ENCODE measurements around the gene SPO11.

The SPO11 gene, protein sequence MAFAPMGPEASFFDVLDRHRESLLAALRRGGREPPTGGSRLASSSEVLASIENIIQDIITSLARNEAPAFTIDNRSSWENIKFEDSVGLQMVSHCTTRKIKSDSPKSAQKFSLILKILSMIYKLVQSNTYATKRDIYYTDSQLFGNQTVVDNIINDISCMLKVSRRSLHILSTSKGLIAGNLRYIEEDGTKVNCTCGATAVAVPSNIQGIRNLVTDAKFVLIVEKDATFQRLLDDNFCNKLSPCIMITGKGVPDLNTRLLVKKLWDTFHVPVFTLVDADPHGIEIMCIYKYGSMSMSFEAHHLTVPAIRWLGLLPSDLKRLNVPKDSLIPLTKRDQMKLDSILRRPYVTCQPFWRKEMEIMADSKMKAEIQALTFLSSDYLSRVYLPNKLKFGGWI

DNA sequence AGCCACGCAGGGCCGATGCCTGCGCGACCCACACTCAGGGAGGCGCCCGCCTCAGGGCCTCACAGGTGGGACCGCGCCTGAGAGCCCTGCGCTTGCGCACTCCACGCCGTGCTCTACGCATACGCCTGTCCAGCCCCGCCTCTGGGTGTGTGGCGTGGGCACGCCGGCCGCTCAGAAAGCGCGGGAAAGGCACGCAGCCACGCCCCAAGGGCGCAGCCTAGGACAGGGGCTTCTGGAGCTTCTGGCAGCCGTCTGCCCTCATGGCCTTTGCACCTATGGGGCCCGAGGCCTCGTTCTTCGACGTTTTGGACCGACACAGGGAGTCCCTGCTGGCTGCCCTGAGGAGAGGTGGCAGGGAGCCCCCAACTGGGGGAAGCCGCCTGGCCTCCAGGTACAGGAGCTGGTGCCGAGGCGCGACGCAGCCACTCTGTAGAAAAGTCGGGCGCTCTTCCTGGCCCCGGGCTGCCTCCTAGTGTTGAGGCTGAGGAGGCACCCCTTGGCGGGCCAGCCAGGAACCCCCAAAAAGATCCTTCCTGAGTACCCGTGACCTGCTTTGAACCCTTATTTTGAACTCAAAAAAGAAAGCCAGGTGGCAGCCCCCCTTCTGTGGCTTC, at the start of gene SPO11:
SPO11 (plus strand) TSS at position 196 of the 614 bp plus-strand sequence; CDS start at position 261, 65 bp downstream.
- no peak for ATAC-seq
- TF ChIP-seq, protein P1, sequence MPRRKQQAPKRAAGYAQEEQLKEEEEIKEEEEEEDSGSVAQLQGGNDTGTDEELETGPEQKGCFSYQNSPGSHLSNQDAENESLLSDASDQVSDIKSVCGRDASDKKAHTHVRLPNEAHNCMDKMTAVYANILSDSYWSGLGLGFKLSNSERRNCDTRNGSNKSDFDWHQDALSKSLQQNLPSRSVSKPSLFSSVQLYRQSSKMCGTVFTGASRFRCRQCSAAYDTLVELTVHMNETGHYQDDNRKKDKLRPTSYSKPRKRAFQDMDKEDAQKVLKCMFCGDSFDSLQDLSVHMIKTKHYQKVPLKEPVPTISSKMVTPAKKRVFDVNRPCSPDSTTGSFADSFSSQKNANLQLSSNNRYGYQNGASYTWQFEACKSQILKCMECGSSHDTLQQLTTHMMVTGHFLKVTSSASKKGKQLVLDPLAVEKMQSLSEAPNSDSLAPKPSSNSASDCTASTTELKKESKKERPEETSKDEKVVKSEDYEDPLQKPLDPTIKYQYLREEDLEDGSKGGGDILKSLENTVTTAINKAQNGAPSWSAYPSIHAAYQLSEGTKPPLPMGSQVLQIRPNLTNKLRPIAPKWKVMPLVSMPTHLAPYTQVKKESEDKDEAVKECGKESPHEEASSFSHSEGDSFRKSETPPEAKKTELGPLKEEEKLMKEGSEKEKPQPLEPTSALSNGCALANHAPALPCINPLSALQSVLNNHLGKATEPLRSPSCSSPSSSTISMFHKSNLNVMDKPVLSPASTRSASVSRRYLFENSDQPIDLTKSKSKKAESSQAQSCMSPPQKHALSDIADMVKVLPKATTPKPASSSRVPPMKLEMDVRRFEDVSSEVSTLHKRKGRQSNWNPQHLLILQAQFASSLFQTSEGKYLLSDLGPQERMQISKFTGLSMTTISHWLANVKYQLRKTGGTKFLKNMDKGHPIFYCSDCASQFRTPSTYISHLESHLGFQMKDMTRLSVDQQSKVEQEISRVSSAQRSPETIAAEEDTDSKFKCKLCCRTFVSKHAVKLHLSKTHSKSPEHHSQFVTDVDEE (CRISPR knock-in tag; IDR thresholded peaks at IDR 0.05) = no peak
- TF ChIP-seq ZNF70 (CRISPR knock-in tag; IDR thresholded peaks at IDR 0.05) (no peak), BACH2 (CRISPR knock-in tag; IDR thresholded peaks at IDR 0.05; ENCODE audit: borderline replicate concordance) (no peak), TOX (CRISPR knock-in tag; IDR thresholded peaks at IDR 0.05; ENCODE audit: borderline replicate concordance) (no peak), CREB5 (CRISPR knock-in tag; IDR thresholded peaks at IDR 0.05; ENCODE audit: low read depth) (no peak), ZFP30 (CRISPR knock-in tag; IDR thresholded peaks at IDR 0.05) (no peak)

GRCh38 chr20:57280221-57280620, 49.4 kb upstream of the SPO11 start:
- ATAC-seq = no peak
- TF ChIP-seq CSDC2 (CRISPR knock-in tag; IDR thresholded peaks at IDR 0.05) = no peak
- no peak for TF ChIP-seq ARNTL (CRISPR knock-in tag; IDR thresholded peaks at IDR 0.05; ENCODE audit: borderline replicate concordance, low read depth)
- TF ChIP-seq CREB5 (CRISPR knock-in tag; IDR thresholded peaks at IDR 0.05; ENCODE audit: low read depth) = no peak
- no peak for TF ChIP-seq ZNF8 (CRISPR knock-in tag; IDR thresholded peaks at IDR 0.05)
- TF ChIP-seq BACH2 (CRISPR knock-in tag; IDR thresholded peaks at IDR 0.05; ENCODE audit: borderline replicate concordance) = no peak
- no peak for TF ChIP-seq ESRRG (CRISPR knock-in tag; IDR thresholded peaks at IDR 0.05)
- TF ChIP-seq PPARA (CRISPR knock-in tag; IDR thresholded peaks at IDR 0.05; ENCODE audit: borderline replicate concordance) = no peak
- TF ChIP-seq RARB (CRISPR knock-in tag; IDR thresholded peaks at IDR 0.05) = no peak
- TF ChIP-seq ZFP3 (CRISPR knock-in tag; IDR thresholded peaks at IDR 0.05) = no peak
- TF ChIP-seq ZC3H10 (CRISPR knock-in tag; IDR thresholded peaks at IDR 0.05) = no peak
- TF ChIP-seq TCF4 (CRISPR knock-in tag; IDR thresholded peaks at IDR 0.05; ENCODE audit: borderline replicate concordance) = no peak
- no peak for TF ChIP-seq SNAI2 (CRISPR knock-in tag; IDR thresholded peaks at IDR 0.05)

DNA sequence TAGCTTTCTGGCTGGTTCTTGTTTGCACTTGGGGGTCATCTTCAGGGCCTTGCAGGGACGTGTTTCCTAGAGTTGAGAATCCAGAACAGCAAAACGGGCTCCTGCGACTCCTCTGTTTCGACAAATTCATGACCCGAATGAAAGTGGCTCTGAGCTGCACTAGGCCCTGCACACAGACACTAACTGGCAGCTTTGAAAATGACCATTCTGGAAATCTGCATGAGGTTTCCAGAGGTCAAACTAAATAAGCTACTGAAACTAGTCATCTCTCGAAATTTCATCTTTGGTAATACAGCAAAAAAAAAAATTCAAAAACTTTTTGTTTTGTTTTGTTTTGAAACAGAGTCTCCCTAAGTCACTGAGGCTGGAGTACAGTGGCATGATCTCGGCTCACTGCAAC, 47.7 kb upstream of the SPO11 start:
- TF ChIP-seq ZNF565 (CRISPR knock-in tag; conservative IDR thresholded peaks at IDR 0.05; ENCODE audit: low read depth) = no peak
- no peak for ATAC-seq

DNA sequence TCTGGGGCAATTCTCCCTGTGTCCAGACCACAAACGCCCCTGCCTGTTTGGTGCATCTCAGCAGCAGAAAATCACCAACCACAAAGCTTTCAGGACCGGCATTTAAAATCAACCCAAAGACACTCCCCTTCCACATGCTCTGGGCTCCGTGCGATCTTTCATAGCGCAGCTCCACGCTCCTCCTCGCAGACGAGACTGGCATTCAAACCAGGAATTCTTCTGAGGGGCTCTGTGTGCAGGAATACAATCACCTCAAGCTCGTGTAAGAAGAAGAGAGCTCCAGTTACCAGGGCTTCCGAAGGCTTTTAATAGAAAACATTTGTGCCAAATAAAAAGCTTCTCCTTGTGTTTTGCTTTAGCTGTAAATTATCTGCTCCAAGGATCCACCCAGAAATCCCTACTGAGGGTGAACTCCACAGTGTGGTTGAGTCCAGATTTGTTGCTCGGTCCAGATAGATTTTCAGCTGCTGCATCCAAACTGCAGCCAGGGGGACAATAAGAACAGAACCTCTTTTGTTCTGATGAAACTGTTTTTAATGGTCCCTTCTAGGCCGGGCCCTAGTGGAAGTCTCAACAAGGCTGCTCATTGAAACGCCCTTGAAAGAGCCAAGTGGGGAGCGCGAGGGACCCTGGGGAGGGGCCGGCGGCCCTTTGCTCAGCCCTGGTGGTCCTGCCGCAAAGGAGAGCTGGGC, 46.8 kb upstream of the SPO11 start:
- no peak for ATAC-seq
- TF ChIP-seq TOX (CRISPR knock-in tag; IDR thresholded peaks at IDR 0.05; ENCODE audit: borderline replicate concordance) (no peak), BACH2 (CRISPR knock-in tag; IDR thresholded peaks at IDR 0.05; ENCODE audit: borderline replicate concordance) (no peak), CSDC2 (CRISPR knock-in tag; IDR thresholded peaks at IDR 0.05) (no peak), PPARA (CRISPR knock-in tag; IDR thresholded peaks at IDR 0.05; ENCODE audit: borderline replicate concordance) (no peak), ARNTL (CRISPR knock-in tag; IDR thresholded peaks at IDR 0.05; ENCODE audit: borderline replicate concordance, low read depth) (no peak), ZNF565 (CRISPR knock-in tag; conservative IDR thresholded peaks at IDR 0.05; ENCODE audit: low read depth) (no peak), SNAI2 (CRISPR knock-in tag; IDR thresholded peaks at IDR 0.05) (no peak), ZNF8 (CRISPR knock-in tag; IDR thresholded peaks at IDR 0.05) (no peak), OSR1 (CRISPR knock-in tag; IDR thresholded peaks at IDR 0.05) (no peak), RARB (CRISPR knock-in tag; IDR thresholded peaks at IDR 0.05) (no peak), GLIS3 (CRISPR knock-in tag; IDR thresholded peaks at IDR 0.05) (no peak), TCF4 (CRISPR knock-in tag; IDR thresholded peaks at IDR 0.05; ENCODE audit: borderline replicate concordance) (no peak)
- TF ChIP-seq, protein P2, sequence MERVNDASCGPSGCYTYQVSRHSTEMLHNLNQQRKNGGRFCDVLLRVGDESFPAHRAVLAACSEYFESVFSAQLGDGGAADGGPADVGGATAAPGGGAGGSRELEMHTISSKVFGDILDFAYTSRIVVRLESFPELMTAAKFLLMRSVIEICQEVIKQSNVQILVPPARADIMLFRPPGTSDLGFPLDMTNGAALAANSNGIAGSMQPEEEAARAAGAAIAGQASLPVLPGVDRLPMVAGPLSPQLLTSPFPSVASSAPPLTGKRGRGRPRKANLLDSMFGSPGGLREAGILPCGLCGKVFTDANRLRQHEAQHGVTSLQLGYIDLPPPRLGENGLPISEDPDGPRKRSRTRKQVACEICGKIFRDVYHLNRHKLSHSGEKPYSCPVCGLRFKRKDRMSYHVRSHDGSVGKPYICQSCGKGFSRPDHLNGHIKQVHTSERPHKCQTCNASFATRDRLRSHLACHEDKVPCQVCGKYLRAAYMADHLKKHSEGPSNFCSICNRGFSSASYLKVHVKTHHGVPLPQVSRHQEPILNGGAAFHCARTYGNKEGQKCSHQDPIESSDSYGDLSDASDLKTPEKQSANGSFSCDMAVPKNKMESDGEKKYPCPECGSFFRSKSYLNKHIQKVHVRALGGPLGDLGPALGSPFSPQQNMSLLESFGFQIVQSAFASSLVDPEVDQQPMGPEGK (CRISPR knock-in tag; IDR thresholded peaks at IDR 0.05; ENCODE audit: borderline replicate concordance) = no peak
- TF ChIP-seq, protein P3, sequence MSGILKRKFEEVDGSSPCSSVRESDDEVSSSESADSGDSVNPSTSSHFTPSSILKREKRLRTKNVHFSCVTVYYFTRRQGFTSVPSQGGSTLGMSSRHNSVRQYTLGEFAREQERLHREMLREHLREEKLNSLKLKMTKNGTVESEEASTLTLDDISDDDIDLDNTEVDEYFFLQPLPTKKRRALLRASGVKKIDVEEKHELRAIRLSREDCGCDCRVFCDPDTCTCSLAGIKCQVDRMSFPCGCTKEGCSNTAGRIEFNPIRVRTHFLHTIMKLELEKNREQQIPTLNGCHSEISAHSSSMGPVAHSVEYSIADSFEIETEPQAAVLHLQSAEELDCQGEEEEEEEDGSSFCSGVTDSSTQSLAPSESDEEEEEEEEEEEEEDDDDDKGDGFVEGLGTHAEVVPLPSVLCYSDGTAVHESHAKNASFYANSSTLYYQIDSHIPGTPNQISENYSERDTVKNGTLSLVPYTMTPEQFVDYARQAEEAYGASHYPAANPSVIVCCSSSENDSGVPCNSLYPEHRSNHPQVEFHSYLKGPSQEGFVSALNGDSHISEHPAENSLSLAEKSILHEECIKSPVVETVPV (CRISPR knock-in tag; IDR thresholded peaks at IDR 0.05) = no peak
- TF ChIP-seq, protein P4, sequence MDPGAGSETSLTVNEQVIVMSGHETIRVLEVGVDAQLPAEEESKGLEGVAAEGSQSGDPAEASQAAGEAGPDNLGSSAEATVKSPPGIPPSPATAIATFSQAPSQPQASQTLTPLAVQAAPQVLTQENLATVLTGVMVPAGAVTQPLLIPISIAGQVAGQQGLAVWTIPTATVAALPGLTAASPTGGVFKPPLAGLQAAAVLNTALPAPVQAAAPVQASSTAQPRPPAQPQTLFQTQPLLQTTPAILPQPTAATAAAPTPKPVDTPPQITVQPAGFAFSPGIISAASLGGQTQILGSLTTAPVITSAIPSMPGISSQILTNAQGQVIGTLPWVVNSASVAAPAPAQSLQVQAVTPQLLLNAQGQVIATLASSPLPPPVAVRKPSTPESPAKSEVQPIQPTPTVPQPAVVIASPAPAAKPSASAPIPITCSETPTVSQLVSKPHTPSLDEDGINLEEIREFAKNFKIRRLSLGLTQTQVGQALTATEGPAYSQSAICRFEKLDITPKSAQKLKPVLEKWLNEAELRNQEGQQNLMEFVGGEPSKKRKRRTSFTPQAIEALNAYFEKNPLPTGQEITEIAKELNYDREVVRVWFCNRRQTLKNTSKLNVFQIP (CRISPR knock-in tag; IDR thresholded peaks at IDR 0.05; ENCODE audit: borderline replicate concordance, low read depth) = no peak
